ENCODE results near the gene DNER. TPM values are rescaled to one million over a fixed set of nuclear protein-coding genes. Genes with fewer than 3 reads are reported as not detected.
A peak's percentile ranks its signal among the peaks of the same experiment; 100 is the strongest.

DNER gene
- polyA plus RNA-seq, 2 of the 4 experiments (the other 2 are of a cell fraction): 0.34 to 4.2 TPM

DNA sequence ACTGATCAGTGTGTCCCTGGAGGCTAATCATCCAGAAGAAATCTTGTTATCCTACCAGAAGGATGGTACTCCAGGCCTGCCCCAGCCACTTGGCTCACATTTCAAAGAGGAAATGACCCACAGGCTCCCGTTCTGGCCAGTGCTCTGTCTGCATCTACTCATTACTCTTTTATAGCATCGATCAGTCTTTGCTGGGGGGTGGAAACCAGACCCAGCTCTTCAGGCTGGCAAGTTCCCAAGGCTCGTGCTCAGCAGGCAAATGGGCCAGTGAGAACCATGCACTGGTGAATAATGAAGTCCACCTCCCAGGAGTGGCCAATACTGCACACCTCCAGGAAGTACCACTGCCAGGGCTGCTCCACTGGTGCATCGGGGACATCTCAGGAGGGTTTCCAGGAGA is 38.8 kb downstream of the DNER start:
- DNase-seq (ENCODE audit: low read depth in 1 of 2, low spot score in 1 of 2): no peak
- ChIA-PET POLR2A (no interaction called here), CTCF (no interaction called here)
- H3K27ac ChIP-seq: no peak overlapping the region
- FAIRE-seq: no peak
- ATAC-seq: peak in 1 of 2 experiments; percentile 6; a peak in 1 of 6 replicates
- TF ChIP-seq HES2 (IDR thresholded peaks at IDR 0.05): no peak
- TF ChIP-seq RARB (CRISPR knock-in tag; IDR thresholded peaks at IDR 0.05): no peak
- H3K4me1 ChIP-seq: no peaks in the 10 kb centered on the region
- 36% methylated on average over 2 of the region's 4 CpGs for WGBS (ENCODE audit: missing lambda C conversion rate)
- H3K4me3 ChIP-seq: no peak overlapping the region
- no peaks in the 10 kb centered on the region for H3K9me3 ChIP-seq
- H3K4me2 ChIP-seq: no peak overlapping the region

DNA sequence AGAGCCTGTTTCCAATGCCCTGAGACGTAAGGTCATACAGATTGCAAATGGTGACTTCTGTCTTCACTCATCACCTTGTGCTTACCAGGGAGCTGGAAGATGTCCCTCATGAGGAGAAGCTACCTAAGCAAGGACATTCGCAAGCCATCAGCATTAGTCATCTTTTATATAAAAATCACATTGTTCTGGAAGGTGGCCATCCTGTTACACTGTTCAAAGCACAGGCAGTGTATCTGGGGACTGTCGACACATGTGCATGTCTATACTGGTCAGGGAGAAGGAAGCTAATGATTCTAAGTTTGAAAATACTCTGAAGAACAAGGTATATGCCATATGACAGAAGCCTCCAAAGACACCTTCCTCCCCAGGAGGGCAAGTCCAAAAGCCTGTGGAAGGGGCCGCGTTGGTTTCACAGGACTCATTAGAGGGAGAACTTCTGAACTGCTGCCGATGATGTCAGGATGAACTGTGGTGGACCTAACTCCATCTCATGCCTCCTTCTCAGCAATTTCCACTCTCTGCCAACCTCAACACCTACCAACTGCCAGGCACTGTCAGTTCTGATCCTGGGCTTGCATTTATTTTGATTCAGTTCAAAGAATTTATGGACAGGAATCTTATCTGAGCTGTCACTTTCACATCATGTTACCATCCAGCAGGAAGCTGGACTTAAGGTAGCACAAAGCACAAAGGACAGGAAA is 39.4 kb downstream of the DNER start:
- H3K4me3 ChIP-seq: no peak overlapping the region
- POLR2A ChIA-PET: no interaction called here
- 28% methylated on average over 6 of the region's 6 CpGs for WGBS (ENCODE audit: missing lambda C conversion rate)
- TF ChIP-seq HMGXB4 (CRISPR knock-in tag; IDR thresholded peaks at IDR 0.05; ENCODE audit: borderline replicate concordance) (no peak), NPAS2 (CRISPR knock-in tag; IDR thresholded peaks at IDR 0.05; ENCODE audit: borderline replicate concordance) (no peak), ZNF302 (CRISPR knock-in tag; IDR thresholded peaks at IDR 0.05) (no peak), BHLHE40 (IDR thresholded peaks at IDR 0.05; ENCODE audit: low read depth, low read length) (no peak), REST (IDR thresholded peaks at IDR 0.05) (no peak), E2F6 (IDR thresholded peaks at IDR 0.05; ENCODE audit: borderline replicate concordance, low read depth) (no peak)
- TF ChIP-seq, protein P1, sequence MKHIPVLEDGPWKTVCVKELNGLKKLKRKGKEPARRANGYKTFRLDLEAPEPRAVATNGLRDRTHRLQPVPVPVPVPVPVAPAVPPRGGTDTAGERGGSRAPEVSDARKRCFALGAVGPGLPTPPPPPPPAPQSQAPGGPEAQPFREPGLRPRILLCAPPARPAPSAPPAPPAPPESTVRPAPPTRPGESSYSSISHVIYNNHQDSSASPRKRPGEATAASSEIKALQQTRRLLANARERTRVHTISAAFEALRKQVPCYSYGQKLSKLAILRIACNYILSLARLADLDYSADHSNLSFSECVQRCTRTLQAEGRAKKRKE (CRISPR knock-in tag; IDR thresholded peaks at IDR 0.05; ENCODE audit: low read depth): no peak
- ATAC-seq (no peak), FAIRE-seq (no peak), DNase-seq (ENCODE audit: low read depth in 1 of 2, low spot score in 1 of 2) (no peak)
- H3K4me1 ChIP-seq: no peaks in the 10 kb centered on the region
- no peak overlapping the region for H3K27ac ChIP-seq
- no peak overlapping the region for H3K4me2 ChIP-seq
- no peaks in the 10 kb centered on the region for H3K9me3 ChIP-seq
- CTCF ChIA-PET: no interaction called here

GRCh38 chr2:229673676-229674075 is 40.7 kb downstream of the DNER start:
- POLR2A ChIA-PET: no interaction called here
- TF ChIP-seq MYC (IDR thresholded peaks at IDR 0.05; ENCODE audit: borderline replicate concordance, low read length) (no peak), SMC3 (IDR thresholded peaks at IDR 0.05) (no peak), ESRRA (IDR thresholded peaks at IDR 0.05; ENCODE audit: borderline replicate concordance, low read length) (no peak), NFE2L2 (conservative IDR thresholded peaks at IDR 0.05; ENCODE audit: low read length) (no peak), POLR2A (IDR thresholded peaks at IDR 0.05; ENCODE audit: low read length) (no peak)
- Histone ChIP-seq H3K9me3 (no peaks in the 10 kb centered on the region), H3K4me2 (no peak overlapping the region), H3K4me1 (no peaks in the 10 kb centered on the region), H3K4me3 (no peak overlapping the region), H3K27ac (no peak overlapping the region)
- 30% methylated on average over 5 of the region's 5 CpGs for WGBS (ENCODE audit: missing lambda C conversion rate)
- FAIRE-seq (no peak), DNase-seq (ENCODE audit: low read depth in 1 of 2, low spot score in 1 of 2) (no peak), ATAC-seq (peak in 1 of 2 experiments; percentile 36; a peak in 3 of 6 replicates)
- CTCF ChIA-PET: no interaction called here
